GM04504 (cell line): Measurements from ENCODE around the gene SYT13.
"Not testable (repeated sequence)": the region's sequence is repeated elsewhere in the genome, so short reads cannot be mapped to it uniquely, and the experiment has no call there.

ENCODE experiments used
- DNase-seq: peaks from one replicate; pipeline ENCODE4 v3.0.0-alpha.2; 2012; ENCODE audit warnings: low read depth

SYT13 gene

DNA sequence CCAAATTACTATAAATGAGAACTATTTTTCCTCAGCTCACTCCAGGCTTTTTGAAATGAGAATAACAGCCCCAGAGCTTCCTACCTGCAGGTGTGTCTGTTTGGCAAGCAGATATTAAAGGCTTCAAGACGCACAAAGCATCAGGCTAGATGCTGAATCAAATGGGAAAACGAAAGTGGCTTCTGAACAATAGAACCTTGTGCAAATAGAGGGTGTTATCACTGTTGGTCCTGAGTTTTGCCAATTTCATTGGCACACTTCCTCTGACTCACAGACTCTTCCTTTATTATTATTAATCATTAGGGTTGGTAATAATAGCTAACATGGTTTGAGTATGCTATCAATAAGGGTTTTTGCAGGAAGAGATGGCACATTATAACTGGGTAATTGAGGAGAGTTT is 13.4 kb downstream of the SYT13 start:
- no peak for DNase-seq

- DNase-seq: no peak
Measured at GRCh38 chr11:45270946-45271716, 15.0 kb downstream of the SYT13 start.

DNA sequence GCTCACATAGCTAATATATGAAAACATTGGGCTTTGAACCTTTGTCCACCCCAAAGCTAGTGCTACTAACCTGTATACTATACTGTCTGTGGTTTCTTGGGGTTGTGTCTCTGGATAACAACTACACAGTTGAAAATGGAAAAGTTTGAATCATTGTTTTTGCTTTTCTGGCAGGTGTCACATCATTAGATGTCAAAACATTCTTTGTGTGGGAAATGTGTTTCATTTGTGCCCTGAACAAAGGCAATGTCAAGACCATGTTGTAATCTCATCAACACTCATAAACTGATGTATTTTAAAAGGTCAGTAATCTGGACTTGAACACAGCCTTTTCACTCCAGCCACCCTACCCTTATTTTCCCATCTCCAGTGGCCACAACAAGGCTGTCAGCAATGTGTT is 16.5 kb downstream of the SYT13 start:
- no peak for DNase-seq

- DNase-seq: no peak
Measured at GRCh38 chr11:45267652-45268299, 18.4 kb downstream of the SYT13 start.

DNA sequence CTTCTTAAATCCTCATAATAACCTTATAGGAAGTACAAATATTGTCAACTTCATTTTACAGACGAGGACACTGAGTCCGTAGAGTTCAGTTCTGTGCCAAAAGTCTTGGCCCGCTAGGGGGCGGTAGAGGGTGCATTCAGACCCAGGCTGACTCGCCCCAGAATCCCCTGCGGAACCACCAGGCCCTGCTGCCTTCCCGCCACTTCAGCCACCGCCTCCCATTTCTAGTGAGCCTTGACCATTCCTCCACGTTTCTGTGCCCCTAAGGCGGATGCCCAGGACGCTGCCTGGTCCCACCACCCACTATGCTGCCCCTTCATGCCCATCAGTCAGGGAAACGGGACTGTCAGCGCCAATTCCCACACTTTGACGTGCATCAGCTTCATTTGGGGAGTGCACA is 19.1 kb downstream of the SYT13 start:
- DNase-seq: no peak

- DNase-seq: no peak
Measured at GRCh38 chr11:45266676-45267020, 19.5 kb downstream of the SYT13 start.

DNA sequence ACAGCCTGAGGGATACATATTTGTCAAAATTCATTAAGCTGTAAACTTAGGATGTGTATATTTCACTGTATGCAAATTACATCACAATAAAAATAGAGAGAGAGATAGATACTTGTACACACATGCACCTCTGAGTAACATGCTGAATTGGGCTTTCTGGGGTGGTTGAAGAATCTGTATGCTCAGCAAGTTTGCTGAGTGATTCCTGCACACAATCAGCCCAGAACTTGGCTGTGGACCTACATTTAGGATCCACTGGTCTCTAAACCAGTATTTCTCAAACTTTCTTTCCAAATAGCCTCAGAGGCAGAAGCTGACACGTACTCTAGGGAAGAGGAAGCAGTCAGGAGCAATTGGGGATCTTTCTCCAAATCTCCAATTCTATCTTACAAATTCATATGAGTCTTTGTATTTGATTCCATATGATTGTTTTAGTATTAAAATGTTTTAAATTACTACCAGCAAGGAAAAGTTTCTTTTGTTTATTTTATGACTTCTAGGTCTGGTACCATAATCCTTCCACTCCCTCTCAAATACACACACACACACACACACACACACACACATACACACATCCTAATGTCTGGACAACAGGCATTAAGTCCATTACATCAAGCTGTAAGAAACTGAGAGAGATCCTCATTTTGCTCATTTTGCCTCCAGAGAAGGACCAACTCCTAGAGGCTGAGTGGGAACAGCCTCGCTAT is 20.0 kb downstream of the SYT13 start:
- no peak for DNase-seq

DNA sequence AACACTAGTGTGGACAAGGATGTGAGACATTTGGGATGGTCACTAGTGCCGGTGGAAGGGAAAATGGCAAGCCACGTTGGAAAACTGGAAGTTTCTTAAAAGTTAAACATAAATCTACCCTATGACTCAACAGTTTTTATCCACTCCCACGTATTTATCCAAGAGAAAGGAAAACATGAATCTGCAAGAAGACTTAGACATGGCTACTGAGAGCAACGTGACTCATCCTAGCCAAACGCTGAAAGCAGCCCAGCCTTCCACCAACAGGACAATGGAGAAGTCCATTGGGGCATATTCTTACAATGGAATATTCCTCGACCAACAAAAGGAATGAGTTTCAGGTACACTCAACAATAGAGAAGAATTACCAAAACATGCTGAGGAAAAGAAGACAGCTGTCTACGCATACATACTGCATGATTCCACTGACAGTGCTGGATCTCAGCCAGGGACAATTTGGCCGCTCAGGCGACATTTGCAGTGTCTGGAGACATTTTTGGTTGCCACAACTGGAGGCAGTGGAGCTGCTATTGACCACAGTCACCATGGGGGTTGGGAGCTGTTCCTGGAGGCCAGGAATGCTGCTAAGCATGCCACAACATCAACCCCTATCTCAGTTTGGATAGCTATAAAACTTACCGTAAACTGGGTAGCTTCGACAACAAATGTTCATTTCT is 21.2 kb downstream of the SYT13 start:
- peak; percentile 10 for DNase-seq

DNA sequence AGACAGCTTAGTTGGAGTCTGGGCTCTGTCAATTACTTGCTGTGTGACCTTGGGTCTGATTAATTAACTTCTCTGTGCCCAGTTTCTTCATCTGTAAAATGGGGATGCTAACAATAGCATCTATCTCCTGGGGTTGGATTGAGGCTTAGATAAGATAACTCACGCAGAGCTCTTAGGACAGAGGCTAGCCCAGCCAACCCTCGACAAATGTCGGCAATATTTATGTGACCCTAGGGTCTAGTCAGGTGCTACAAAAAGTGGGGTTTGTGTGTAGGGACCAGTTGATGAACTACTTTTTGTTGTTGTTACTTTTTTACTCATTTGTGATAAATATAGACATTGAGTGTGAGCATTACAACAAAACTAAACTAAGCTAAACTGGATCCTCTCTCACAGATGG is 22.4 kb downstream of the SYT13 start:
- no peak for DNase-seq

- DNase-seq: no peak
Measured at GRCh38 chr11:45262900-45263299, 23.2 kb downstream of the SYT13 start.

GRCh38 chr11:45260071-45260470 is 26.1 kb downstream of the SYT13 start:
- no peak for DNase-seq

DNA sequence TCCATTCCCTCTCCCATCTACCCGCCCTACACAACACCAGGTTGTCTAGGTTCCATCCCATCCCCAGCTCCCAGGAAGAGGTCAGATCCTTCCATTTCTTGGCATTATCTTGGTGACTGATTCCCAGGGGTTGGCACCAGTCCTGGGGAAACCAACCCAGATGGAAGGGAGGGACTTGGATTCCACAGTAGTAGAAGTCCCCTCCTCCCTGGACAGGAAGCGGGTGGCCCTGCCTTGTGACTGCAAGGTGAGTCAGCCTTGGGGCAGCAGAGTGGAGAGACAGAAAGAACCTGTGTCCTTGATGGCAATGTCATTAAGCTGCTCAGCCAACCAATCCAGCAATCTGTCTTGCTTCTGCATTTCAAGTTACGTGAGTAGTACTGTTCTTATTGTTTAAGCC is 26.5 kb downstream of the SYT13 start:
- no peak for DNase-seq

GRCh38 chr11:45258982-45259530 is 27.1 kb downstream of the SYT13 start:
- DNase-seq: no peak

GRCh38 chr11:45254070-45254469 is 32.1 kb downstream of the SYT13 start:
- no peak for DNase-seq

DNA sequence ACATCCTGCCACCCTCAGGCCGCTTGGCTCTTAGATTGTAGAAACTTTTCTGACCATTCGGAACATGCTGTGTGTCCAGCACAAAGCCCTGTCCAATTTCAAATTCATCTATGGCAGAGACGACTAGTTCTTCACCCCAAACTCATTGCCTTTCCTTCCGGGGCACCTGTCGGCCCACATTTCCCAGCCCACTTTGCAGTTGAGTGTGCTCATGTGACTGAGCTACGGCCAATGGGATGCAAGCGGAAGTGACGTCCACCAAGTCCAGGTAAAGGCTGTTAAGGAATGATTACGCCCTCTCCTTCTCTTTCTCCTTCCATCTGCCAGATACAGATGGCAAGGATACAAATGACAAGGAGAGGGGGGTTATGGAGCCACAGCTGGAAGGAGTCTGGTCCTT is 32.5 kb downstream of the SYT13 start:
- no peak for DNase-seq

DNA sequence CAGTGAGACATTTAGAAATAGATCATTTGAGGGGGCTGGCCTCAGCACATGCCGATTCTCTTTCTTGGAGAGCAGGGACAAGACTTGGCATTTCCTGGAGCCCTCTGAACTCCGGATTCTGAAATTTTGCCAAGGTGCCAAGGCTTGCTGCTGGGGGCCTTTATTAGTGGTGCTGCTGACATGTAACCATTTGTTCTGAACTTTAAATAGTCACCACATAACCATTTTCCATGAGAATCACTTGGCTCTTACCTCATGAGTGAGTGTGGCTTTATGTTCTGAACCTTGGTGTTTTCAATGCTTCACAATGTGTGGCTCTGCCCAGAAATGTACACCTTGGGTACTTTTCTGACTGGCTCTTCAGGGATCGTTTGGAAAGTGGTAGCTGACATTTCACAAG is 33.3 kb downstream of the SYT13 start:
- DNase-seq: no peak

GRCh38 chr11:45252134-45252856 is 33.8 kb downstream of the SYT13 start:
- DNase-seq: no peak

GRCh38 chr11:45250035-45250718 is 36.0 kb downstream of the SYT13 start:
- DNase-seq: no peak

- not testable (repeated sequence) for DNase-seq
Measured at GRCh38 chr11:45249372-45249771, 36.8 kb downstream of the SYT13 start.

DNA sequence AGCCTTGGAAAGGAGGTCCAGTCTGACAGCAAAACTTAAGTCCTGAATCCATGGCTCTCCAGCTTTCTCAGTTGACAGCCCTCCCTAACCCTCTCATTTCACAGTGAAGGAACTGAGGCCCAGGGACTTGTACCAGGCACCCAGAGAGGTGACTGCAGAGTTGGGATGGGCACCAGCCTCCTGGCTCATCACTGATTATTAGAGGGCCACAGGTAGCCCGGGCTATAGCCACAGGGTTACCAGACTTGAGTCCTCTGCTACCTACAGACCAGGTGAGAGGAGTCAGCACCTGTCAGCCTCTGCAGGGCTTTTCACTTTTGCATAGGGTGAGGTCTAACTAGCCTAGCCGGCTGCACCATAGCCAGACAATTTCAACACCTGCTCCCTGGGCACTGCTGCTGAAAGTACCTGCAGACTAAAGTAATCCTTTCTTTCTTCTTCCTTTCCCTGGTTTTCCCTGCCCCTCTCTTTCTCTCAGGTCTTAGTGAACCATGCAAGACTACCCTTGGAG is 37.6 kb downstream of the SYT13 start:
- no peak for DNase-seq

DNA sequence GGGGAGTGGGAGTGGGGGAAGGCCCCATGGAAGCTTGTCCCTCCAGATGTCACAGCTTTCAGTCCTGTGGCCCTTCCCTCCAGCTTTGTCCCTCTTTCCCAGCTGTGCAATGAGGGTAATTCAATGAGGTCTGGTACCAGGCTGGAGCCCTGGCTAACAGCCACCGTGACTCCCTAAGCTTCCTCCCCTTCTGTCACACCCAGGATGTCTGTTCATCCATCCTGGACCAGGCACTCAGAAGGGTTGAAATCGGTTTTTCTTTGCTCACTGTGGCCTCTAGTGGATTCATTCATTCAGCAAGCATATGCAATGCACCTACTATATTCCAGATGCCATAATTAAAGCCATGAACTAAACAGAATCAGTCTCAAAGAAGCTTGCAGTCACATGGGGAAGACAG is 38.7 kb downstream of the SYT13 start:
- DNase-seq: no peak
